OCI-LY7 (cell line): ENCODE data around the gene PLA2G2E.

Experiments
- EZH2phosphoT487 ChIP-seq: fragments of 200-600 bp; sonication (generic); IDR thresholded peaks from 2 replicates; pipeline ENCODE4 v1.6.1; 2018; ENCODE audit warnings: low read depth, borderline replicate concordance, mild to moderate bottlenecking, mixed run types, antibody characterized with exemption, low read length, moderate library complexity, mixed read lengths
- TF ChIP-seq, protein P1 (sequence below): fragments of 200-600 bp; sonication (generic); conservative IDR thresholded peaks from 2 replicates; pipeline ENCODE4 v1.5.1; 2014; ENCODE audit warnings: mild to moderate bottlenecking, antibody characterized with exemption, low read length, moderate library complexity, mixed read lengths

DNA sequence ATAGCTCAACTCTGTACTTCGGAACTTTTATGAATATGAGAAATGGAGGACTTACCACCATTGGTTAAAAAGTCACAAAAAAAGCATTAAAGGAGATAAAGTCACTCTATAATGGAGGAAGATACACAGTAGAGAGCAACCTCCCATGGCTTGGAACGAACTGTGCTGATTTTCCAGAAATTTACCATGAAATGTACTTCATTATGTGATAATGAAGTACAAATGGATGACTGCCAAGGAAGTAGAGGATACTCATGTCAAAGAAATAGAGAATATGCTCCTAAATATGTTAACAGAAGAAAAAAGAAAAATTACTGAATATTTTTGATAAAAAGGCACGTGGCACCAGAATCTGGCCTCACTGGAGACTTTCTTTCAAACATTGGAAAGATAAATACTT lies 23.6 kb upstream of the PLA2G2E start:
- TF ChIP-seq, protein P1, sequence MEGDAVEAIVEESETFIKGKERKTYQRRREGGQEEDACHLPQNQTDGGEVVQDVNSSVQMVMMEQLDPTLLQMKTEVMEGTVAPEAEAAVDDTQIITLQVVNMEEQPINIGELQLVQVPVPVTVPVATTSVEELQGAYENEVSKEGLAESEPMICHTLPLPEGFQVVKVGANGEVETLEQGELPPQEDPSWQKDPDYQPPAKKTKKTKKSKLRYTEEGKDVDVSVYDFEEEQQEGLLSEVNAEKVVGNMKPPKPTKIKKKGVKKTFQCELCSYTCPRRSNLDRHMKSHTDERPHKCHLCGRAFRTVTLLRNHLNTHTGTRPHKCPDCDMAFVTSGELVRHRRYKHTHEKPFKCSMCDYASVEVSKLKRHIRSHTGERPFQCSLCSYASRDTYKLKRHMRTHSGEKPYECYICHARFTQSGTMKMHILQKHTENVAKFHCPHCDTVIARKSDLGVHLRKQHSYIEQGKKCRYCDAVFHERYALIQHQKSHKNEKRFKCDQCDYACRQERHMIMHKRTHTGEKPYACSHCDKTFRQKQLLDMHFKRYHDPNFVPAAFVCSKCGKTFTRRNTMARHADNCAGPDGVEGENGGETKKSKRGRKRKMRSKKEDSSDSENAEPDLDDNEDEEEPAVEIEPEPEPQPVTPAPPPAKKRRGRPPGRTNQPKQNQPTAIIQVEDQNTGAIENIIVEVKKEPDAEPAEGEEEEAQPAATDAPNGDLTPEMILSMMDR = no peak
- TF ChIP-seq EZH2phosphoT487 = no peak
